ENCODE measurements around the gene BRWD1.

BRWD1 gene

GRCh38 chr21:39182484-39183271 lies 130.8 kb downstream of the BRWD1 start:
- Histone ChIP-seq H3K4me3 (peak overlapping the region; percentile 97), H3K27ac (peak overlapping the region; percentile 87 to 94)
- no peak for DNase-seq (ENCODE audit: low spot score)
- TF ChIP-seq CTCF (IDR thresholded peaks at IDR 0.05): no peak

- no peak overlapping the region for H3K27ac ChIP-seq
- DNase-seq (ENCODE audit: low spot score): no peak
- TF ChIP-seq CTCF (IDR thresholded peaks at IDR 0.05): no peak
- H3K4me3 ChIP-seq: peak overlapping the region; percentile 97
Measured at GRCh38 chr21:39182016-39182415, 131.4 kb downstream of the BRWD1 start.

- TF ChIP-seq CTCF (IDR thresholded peaks at IDR 0.05): no peak
- Histone ChIP-seq H3K27ac (no peak overlapping the region), H3K4me3 (no peak overlapping the region)
- DNase-seq (ENCODE audit: low spot score): no peak
Measured at GRCh38 chr21:39181205-39181818, 132.1 kb downstream of the BRWD1 start.

GRCh38 chr21:39180429-39181019 lies 132.9 kb downstream of the BRWD1 start:
- Histone ChIP-seq H3K27ac (no peak overlapping the region), H3K4me3 (no peak overlapping the region)
- no peak for TF ChIP-seq CTCF (IDR thresholded peaks at IDR 0.05)
- DNase-seq (ENCODE audit: low spot score): no peak

- TF ChIP-seq CTCF (IDR thresholded peaks at IDR 0.05): no peak
- Histone ChIP-seq H3K27ac (no peak overlapping the region), H3K4me3 (no peak overlapping the region)
- DNase-seq (ENCODE audit: low spot score): no peak
Measured at GRCh38 chr21:39178421-39178820, 135.0 kb downstream of the BRWD1 start.

- no peak for DNase-seq (ENCODE audit: low spot score)
- H3K27ac ChIP-seq: no peak overlapping the region
- TF ChIP-seq CTCF (IDR thresholded peaks at IDR 0.05): no peak
- no peak overlapping the region for H3K4me3 ChIP-seq
Measured at GRCh38 chr21:39176271-39176709, 137.1 kb downstream of the BRWD1 start.
